PC-9 (cell line): ENCODE measurements around the gene AUH. TPM values are rescaled to one million over a fixed set of nuclear protein-coding genes. Genes with fewer than 3 reads are reported as not detected.

Experiments used
- BruUV-seq: library from RNA; stranded (reverse); fragments of 400-500 nt; replicated peaks from 2 replicates; lab custom pipeline; 2021; lab: Mats Ljungman, UMichigan
- CTCF ChIA-PET: fragments of 300-600 bp; sonication (Branson Sonifier 250); formaldehyde crosslinking; loops from one replicate; lab custom pipeline; 2022; ENCODE audit warnings: antibody characterized with exemption; lab: Charles Lee
- POLR2A ChIA-PET: fragments of 300-600 bp; sonication (Branson Sonifier 250); formaldehyde crosslinking; loops from one replicate; lab custom pipeline; 2022; ENCODE audit warnings: antibody characterized with exemption; ENCODE audit not compliant: unreplicated experiment; lab: Charles Lee
- DNase-seq, 2 experiments: peaks; one replicate each; pipeline versions ENCODE4 v3.0.0 to v3.0.0-alpha.2; 2015 to 2022; ENCODE audit warnings: mixed read lengths in 1 of 2
- H2AFZ ChIP-seq: fragments of 200-600 bp; sonication (generic); 2 replicates; pipeline ENCODE4 v1.8.1; 2017; ENCODE audit warnings: antibody characterized with exemption
- H3F3A ChIP-seq: fragments of 200-600 bp; sonication (generic); 2 replicates; pipeline ENCODE4 v1.8.1; 2017; ENCODE audit warnings: antibody characterized with exemption, mild to moderate bottlenecking, low read depth; ENCODE audit not compliant: insufficient read depth
- H3K27ac ChIP-seq: fragments of 200-600 bp; sonication (generic); 2 replicates; pipeline ENCODE4 v1.6.1; 2016; ENCODE audit warnings: mixed run types
- H3K27me3 ChIP-seq: fragments of 200-600 bp; sonication (generic); 2 replicates; pipeline ENCODE4 v1.6.1; 2016; ENCODE audit warnings: low read depth, mixed run types; ENCODE audit not compliant: insufficient read depth
- H3K36me3 ChIP-seq: fragments of 200-600 bp; sonication (generic); 2 replicates; pipeline ENCODE4 v1.6.1; 2016; ENCODE audit warnings: low read depth, mixed run types
- H3K4me1 ChIP-seq: fragments of 200-600 bp; sonication (generic); replicated peaks from 2 replicates; pipeline ENCODE4 v1.6.1; 2016; ENCODE audit warnings: mixed run types; ENCODE audit not compliant: insufficient read depth
- H3K4me2 ChIP-seq: fragments of 200-600 bp; sonication (generic); 2 replicates; pipeline ENCODE4 v1.6.1; 2017; ENCODE audit warnings: mixed run types
- H3K4me3 ChIP-seq: fragments of 200-600 bp; sonication (generic); 2 replicates; pipeline ENCODE4 v1.6.1; 2016; ENCODE audit warnings: mixed run types
- H3K79me2 ChIP-seq: fragments of 200-600 bp; sonication (generic); 2 replicates; pipeline ENCODE4 v1.6.1; 2017; ENCODE audit warnings: low read depth, mixed run types
- H3K9me2 ChIP-seq: fragments of 200-600 bp; sonication (generic); 2 replicates; pipeline ENCODE4 v1.8.1; 2017; ENCODE audit warnings: mild to moderate bottlenecking; ENCODE audit not compliant: insufficient read depth
- H3K9me3 ChIP-seq: fragments of 200-600 bp; sonication (generic); 2 replicates; pipeline ENCODE4 v1.8.1; 2016; ENCODE audit warnings: low read depth; ENCODE audit not compliant: insufficient read depth
- H4K20me1 ChIP-seq: fragments of 200-600 bp; sonication (generic); 2 replicates; pipeline ENCODE4 v1.8.1; 2017; ENCODE audit not compliant: insufficient read depth
- CTCF ChIP-seq: fragments of 200-600 bp; sonication (generic); conservative IDR thresholded peaks from 2 replicates; pipeline ENCODE4 v1.6.1; 2017; ENCODE audit warnings: mixed run types, antibody characterized with exemption, mild to moderate bottlenecking, moderate library complexity
- EZH2 ChIP-seq: fragments of 200-600 bp; sonication (generic); IDR thresholded peaks from 2 replicates; pipeline ENCODE4 v1.8.0; 2017; ENCODE audit warnings: antibody characterized with exemption, low read depth
- intact Hi-C: fragments of 100-400 bp; cut with micrococcal nuclease; formaldehyde crosslinking; loops from one replicate; pipeline ENCODE4 v1.10.0; 2022; ENCODE audit not compliant: unreplicated experiment
- total RNA-seq: library from RNA; stranded (reverse); gene quantifications from 2 replicates; pipeline ENCODE4 v1.2.3, GENCODE V29; 2021

AUH gene
- total RNA-seq, 1 experiment from 2014 or later: 24.9 TPM

- Histone ChIP-seq H3K79me2 (no peaks in the 10 kb centered on the region), H3K27me3 (no peaks in the 10 kb centered on the region), H3K4me2 (no peak overlapping the region), H3K27ac (no peak overlapping the region), H2AFZ (no peak overlapping the region), H3F3A (no peaks in the 10 kb centered on the region), H3K9me3 (no peaks in the 10 kb centered on the region), H4K20me1 (no peaks in the 10 kb centered on the region), H3K9me2 (no peaks in the 10 kb centered on the region), H3K4me3 (no peak overlapping the region), H3K4me1 (no peaks in the 10 kb centered on the region), H3K36me3 (0 out of 2 replicates have a peak, but pooled peaks cover 5% of the 10 kb centered on the region)
- no TSS peak for BruUV-seq
- DNase-seq: no peak
- POLR2A ChIA-PET: no interaction called here
- intact Hi-C loops: no loop called here
- no peak for TF ChIP-seq CTCF
- TF ChIP-seq EZH2: no peak
- CTCF ChIA-PET: no interaction called here
Measured at GRCh38 chr9:91221332-91221731, 140.4 kb downstream of the AUH start.

GRCh38 chr9:91220491-91221135 is 141.1 kb downstream of the AUH start:
- H3K4me1 ChIP-seq: no peaks in the 10 kb centered on the region
- no peaks in the 10 kb centered on the region for H4K20me1 ChIP-seq
- no peaks in the 10 kb centered on the region for H3K27me3 ChIP-seq
- no peak overlapping the region for H3K27ac ChIP-seq
- TF ChIP-seq EZH2 (no peak), CTCF (no peak)
- no peak overlapping the region for H2AFZ ChIP-seq
- H3K36me3 ChIP-seq: 0 out of 2 replicates have a peak, but pooled peaks cover 5% of the 10 kb centered on the region
- no peaks in the 10 kb centered on the region for H3K79me2 ChIP-seq
- H3K4me3 ChIP-seq: no peak overlapping the region
- POLR2A ChIA-PET: interaction anchor here (0.6 kb wide), 1 partner anchor 9 kb away, joined by 3 read pairs; no protein-coding TSS in a partner anchor
- CTCF ChIA-PET: interaction anchor here (0.6 kb wide), 1 partner anchor 67 kb away, joined by 3 read pairs; no protein-coding TSS in a partner anchor
- no peaks in the 10 kb centered on the region for H3K9me3 ChIP-seq
- no peak overlapping the region for H3K4me2 ChIP-seq
- no TSS peak for BruUV-seq
- no peaks in the 10 kb centered on the region for H3F3A ChIP-seq
- H3K9me2 ChIP-seq: no peaks in the 10 kb centered on the region
- intact Hi-C loops: no loop called here
- DNase-seq: no peak

GRCh38 chr9:91220021-91220420 is 141.7 kb downstream of the AUH start:
- Histone ChIP-seq H4K20me1 (no peaks in the 10 kb centered on the region), H3K27me3 (no peaks in the 10 kb centered on the region), H3K9me3 (no peaks in the 10 kb centered on the region), H3F3A (no peaks in the 10 kb centered on the region), H3K4me3 (no peak overlapping the region), H3K4me2 (no peak overlapping the region), H3K4me1 (no peaks in the 10 kb centered on the region), H3K9me2 (no peaks in the 10 kb centered on the region), H3K36me3 (0 out of 2 replicates have a peak, but pooled peaks cover 5% of the 10 kb centered on the region), H3K27ac (no peak overlapping the region), H2AFZ (no peak overlapping the region), H3K79me2 (no peaks in the 10 kb centered on the region)
- intact Hi-C loops: no loop called here
- CTCF ChIA-PET: interaction anchor here (0.6 kb wide), 1 partner anchor 66 kb away, joined by 3 read pairs; no protein-coding TSS in a partner anchor
- POLR2A ChIA-PET: no interaction called here
- no peak for TF ChIP-seq CTCF
- no peak for TF ChIP-seq EZH2
- no peak for DNase-seq
- no TSS peak for BruUV-seq
